ENCODE data around the gene RBM38. TPM values are rescaled to one million over a fixed set of nuclear protein-coding genes. Genes with fewer than 3 reads are reported as not detected.

The RBM38 gene
- total RNA-seq, 1 donor from 2014 or later = 24.1 TPM

DNA sequence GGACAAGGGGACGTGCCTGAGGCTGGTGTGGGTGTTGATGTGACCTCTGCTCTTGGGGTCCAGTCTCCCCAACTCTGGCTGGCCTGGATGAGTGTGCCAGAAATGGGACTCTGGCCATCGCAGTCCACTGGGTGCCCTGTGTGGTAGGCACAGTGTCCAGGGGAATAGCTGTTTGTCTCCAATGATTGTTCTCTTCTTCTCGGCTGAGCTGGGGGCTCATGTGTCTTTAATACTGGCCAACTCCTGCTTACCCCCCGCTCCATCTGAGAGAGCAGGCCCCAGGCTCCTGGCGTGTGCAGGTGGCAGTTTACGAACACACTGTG, 45.0 kb downstream of the RBM38 start:
- Mint-ChIP-seq H3K9me3 (ENCODE audit: low read depth) (no peaks in the 10 kb centered on the region), H3K27ac (no peak overlapping the region), H3K4me1 (ENCODE audit: low read depth) (no peaks in the 10 kb centered on the region), H3K4me3 (ENCODE audit: low read depth) (no peak overlapping the region), H3K36me3 (ENCODE audit: insufficient read depth) (no peaks in the 10 kb centered on the region), H3K27me3 (peaks cover 6% of the 10 kb centered on the region)
- TF ChIP-seq, protein P1, sequence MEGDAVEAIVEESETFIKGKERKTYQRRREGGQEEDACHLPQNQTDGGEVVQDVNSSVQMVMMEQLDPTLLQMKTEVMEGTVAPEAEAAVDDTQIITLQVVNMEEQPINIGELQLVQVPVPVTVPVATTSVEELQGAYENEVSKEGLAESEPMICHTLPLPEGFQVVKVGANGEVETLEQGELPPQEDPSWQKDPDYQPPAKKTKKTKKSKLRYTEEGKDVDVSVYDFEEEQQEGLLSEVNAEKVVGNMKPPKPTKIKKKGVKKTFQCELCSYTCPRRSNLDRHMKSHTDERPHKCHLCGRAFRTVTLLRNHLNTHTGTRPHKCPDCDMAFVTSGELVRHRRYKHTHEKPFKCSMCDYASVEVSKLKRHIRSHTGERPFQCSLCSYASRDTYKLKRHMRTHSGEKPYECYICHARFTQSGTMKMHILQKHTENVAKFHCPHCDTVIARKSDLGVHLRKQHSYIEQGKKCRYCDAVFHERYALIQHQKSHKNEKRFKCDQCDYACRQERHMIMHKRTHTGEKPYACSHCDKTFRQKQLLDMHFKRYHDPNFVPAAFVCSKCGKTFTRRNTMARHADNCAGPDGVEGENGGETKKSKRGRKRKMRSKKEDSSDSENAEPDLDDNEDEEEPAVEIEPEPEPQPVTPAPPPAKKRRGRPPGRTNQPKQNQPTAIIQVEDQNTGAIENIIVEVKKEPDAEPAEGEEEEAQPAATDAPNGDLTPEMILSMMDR (IDR thresholded peaks at IDR 0.05; ENCODE audit: unreplicated experiment) = no peak
- DNase-seq (ENCODE audit: low spot score, unreplicated experiment) = no peak

- H3K4me1 Mint-ChIP-seq (ENCODE audit: low read depth) = no peaks in the 10 kb centered on the region
- H3K9me3 Mint-ChIP-seq (ENCODE audit: low read depth) = no peaks in the 10 kb centered on the region
- TF ChIP-seq, protein P1 (IDR thresholded peaks at IDR 0.05; ENCODE audit: unreplicated experiment) = no peak
- H3K27ac Mint-ChIP-seq = no peak overlapping the region
- peaks cover 6% of the 10 kb centered on the region for H3K27me3 Mint-ChIP-seq
- DNase-seq (ENCODE audit: low spot score, unreplicated experiment) = no peak
- H3K4me3 Mint-ChIP-seq (ENCODE audit: low read depth) = no peak overlapping the region
- no peaks in the 10 kb centered on the region for H3K36me3 Mint-ChIP-seq (ENCODE audit: insufficient read depth)
Measured at GRCh38 chr20:57437267-57437666, 46.1 kb downstream of the RBM38 start.

DNA sequence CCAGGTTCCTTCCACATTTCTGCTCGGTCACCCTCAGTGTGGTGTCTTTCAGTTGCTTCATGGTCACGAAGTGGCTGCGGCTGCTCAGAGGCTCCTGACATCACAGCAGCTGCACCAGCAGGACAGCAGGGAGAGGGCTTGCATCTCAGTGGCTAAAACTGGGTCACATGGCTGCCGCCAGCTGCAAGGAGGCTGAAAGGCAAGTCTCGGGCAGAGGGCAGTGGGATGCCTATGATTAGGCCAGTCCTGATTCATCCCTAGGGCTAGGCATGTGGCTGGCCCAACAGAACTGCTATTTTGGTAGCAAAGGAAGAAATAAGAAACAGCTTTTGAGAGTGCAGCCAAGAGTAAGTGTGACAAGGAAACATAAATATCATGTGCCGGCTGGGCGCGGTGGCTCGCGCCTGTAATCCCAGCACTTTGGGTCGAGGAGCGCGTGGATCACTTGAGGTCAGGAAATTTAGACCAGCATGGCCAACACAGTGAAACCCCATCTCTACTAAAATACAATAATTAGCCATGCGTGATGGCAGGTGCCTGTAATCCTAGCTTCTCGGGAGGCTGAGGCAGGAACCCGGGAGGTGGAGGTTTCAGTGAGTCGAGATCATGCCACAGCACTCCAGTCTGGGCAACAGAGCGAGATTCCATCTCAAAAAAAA, 46.6 kb downstream of the RBM38 start:
- Mint-ChIP-seq H3K27me3 (peaks cover 6% of the 10 kb centered on the region), H3K27ac (no peak overlapping the region), H3K4me1 (ENCODE audit: low read depth) (no peaks in the 10 kb centered on the region), H3K36me3 (ENCODE audit: insufficient read depth) (no peaks in the 10 kb centered on the region), H3K4me3 (ENCODE audit: low read depth) (no peak overlapping the region), H3K9me3 (ENCODE audit: low read depth) (no peaks in the 10 kb centered on the region)
- TF ChIP-seq, protein P1 (IDR thresholded peaks at IDR 0.05; ENCODE audit: unreplicated experiment) = no peak
- no peak for DNase-seq (ENCODE audit: low spot score, unreplicated experiment)

DNA sequence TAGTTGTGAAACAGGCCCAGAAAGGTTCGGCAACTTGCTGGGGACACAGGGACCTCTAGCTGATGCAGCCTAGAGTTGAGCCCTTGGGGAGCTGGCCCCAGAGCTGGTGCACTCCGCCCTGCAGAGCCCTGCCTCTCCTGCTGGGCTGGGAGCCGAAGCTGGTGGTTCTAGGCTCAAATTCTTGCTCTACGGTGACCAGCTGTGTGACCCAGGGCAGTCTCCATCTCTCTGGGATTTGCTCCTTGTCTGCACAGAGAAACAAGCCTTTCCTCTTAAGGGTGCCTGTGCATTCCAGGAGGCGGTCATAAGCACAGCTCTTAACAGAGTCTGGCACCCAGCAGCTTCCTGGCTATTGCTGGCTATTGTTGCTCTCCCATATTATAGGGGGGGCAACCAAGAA, 47.4 kb downstream of the RBM38 start:
- Mint-ChIP-seq H3K4me3 (ENCODE audit: low read depth) (no peak overlapping the region), H3K36me3 (ENCODE audit: insufficient read depth) (no peaks in the 10 kb centered on the region), H3K27ac (no peak overlapping the region), H3K4me1 (ENCODE audit: low read depth) (no peaks in the 10 kb centered on the region), H3K27me3 (peaks cover 6% of the 10 kb centered on the region), H3K9me3 (ENCODE audit: low read depth) (no peaks in the 10 kb centered on the region)
- DNase-seq (ENCODE audit: low spot score, unreplicated experiment) = no peak
- TF ChIP-seq, protein P1 (IDR thresholded peaks at IDR 0.05; ENCODE audit: unreplicated experiment) = no peak

DNA sequence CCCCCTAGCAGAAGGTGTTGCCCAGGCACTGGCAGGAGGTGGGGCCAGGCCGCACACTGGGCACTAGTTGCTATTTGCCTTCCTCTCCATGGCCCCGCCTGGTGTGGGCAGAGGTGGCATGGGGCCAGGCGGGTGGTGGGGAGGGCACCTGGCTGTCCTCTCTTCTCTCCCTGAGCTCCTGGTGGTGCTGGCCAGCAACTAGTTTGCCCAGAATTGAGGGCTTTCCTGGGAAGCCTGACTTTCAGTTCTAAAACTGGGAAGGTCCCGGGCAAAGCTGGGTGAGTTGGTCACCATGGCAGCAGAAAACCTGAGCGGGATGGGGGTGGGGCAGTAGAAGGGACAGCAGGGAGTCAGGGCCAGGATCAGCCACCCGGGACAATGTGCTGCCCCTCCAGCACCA, 48.2 kb downstream of the RBM38 start:
- TF ChIP-seq, protein P1 (IDR thresholded peaks at IDR 0.05; ENCODE audit: unreplicated experiment) = no peak
- no peaks in the 10 kb centered on the region for H3K9me3 Mint-ChIP-seq (ENCODE audit: low read depth)
- H3K27me3 Mint-ChIP-seq = peaks cover 5% of the 10 kb centered on the region
- H3K27ac Mint-ChIP-seq = no peak overlapping the region
- no peaks in the 10 kb centered on the region for H3K4me1 Mint-ChIP-seq (ENCODE audit: low read depth)
- no peak for DNase-seq (ENCODE audit: low spot score, unreplicated experiment)
- H3K36me3 Mint-ChIP-seq (ENCODE audit: insufficient read depth) = no peaks in the 10 kb centered on the region
- H3K4me3 Mint-ChIP-seq (ENCODE audit: low read depth) = no peak overlapping the region
